ENCODE measurements around the gene MGAT3.

The MGAT3 gene

GRCh38 chr22:39479254-39479653 is 22.4 kb downstream of the MGAT3 start:
- Histone ChIP-seq H3K9ac (ENCODE audit: low read length) (no peak overlapping the region), H3K36me3 (replicated peaks; ENCODE audit: insufficient read depth, low read length) (peaks cover 3% of the 10 kb centered on the region; the same call in 1 of the 2 replicates), H2AFZ (ENCODE audit: low read length) (no peak overlapping the region), H3F3A (ENCODE audit: insufficient read depth, low read length) (no peaks in the 10 kb centered on the region), H3K4me1 (ENCODE audit: low read length) (no peaks in the 10 kb centered on the region), H3K27me3 (replicated peaks; ENCODE audit: insufficient read depth, low read length) (no peaks in the 10 kb centered on the region), H3K9me2 (replicated peaks; ENCODE audit: insufficient read depth, low read length) (no peaks in the 10 kb centered on the region), H3K9me3 (replicated peaks; ENCODE audit: insufficient read depth, low read length) (no peaks in the 10 kb centered on the region), H3K4me2 (ENCODE audit: low read depth, low read length) (no peak overlapping the region), H4K20me1 (ENCODE audit: insufficient read depth, low read length) (no peaks in the 10 kb centered on the region), H3K4me3 (ENCODE audit: low read length) (no peak overlapping the region), H3K27ac (ENCODE audit: low read length) (no peak overlapping the region), H3K79me2 (ENCODE audit: low read length) (peaks cover 87% of the 10 kb centered on the region)
- no peak for DNase-seq
- no peak for TF ChIP-seq CTCF (IDR thresholded peaks at IDR 0.05; ENCODE audit: low read length)
- no peak for TF ChIP-seq EZH2phosphoT487 (IDR thresholded peaks at IDR 0.05; ENCODE audit: low read length)
- TF ChIP-seq EZH2 (optimal IDR thresholded peaks at IDR 0.05; ENCODE audit: low read depth, low read length), result no peak

- no peaks in the 10 kb centered on the region for H3K27me3 ChIP-seq (replicated peaks; ENCODE audit: insufficient read depth, low read length)
- H2AFZ ChIP-seq (ENCODE audit: low read length), result no peak overlapping the region
- H3K79me2 ChIP-seq (ENCODE audit: low read length), result peaks cover 78% of the 10 kb centered on the region
- no peak overlapping the region for H3K27ac ChIP-seq (ENCODE audit: low read length)
- H3K9me3 ChIP-seq (replicated peaks; ENCODE audit: insufficient read depth, low read length), result no peaks in the 10 kb centered on the region
- no peaks in the 10 kb centered on the region for H3K4me1 ChIP-seq (ENCODE audit: low read length)
- no peak overlapping the region for H3K9ac ChIP-seq (ENCODE audit: low read length)
- no peaks in the 10 kb centered on the region for H3F3A ChIP-seq (ENCODE audit: insufficient read depth, low read length)
- H3K4me2 ChIP-seq (ENCODE audit: low read depth, low read length), result no peak overlapping the region
- TF ChIP-seq EZH2 (optimal IDR thresholded peaks at IDR 0.05; ENCODE audit: low read depth, low read length) (no peak), CTCF (IDR thresholded peaks at IDR 0.05; ENCODE audit: low read length) (no peak), EZH2phosphoT487 (IDR thresholded peaks at IDR 0.05; ENCODE audit: low read length) (no peak)
- DNase-seq, result no peak
- H3K36me3 ChIP-seq (replicated peaks; ENCODE audit: insufficient read depth, low read length), result peaks cover 3% of the 10 kb centered on the region; the same call in 1 of the 2 replicates
- H4K20me1 ChIP-seq (ENCODE audit: insufficient read depth, low read length), result no peaks in the 10 kb centered on the region
- no peak overlapping the region for H3K4me3 ChIP-seq (ENCODE audit: low read length)
- H3K9me2 ChIP-seq (replicated peaks; ENCODE audit: insufficient read depth, low read length), result no peaks in the 10 kb centered on the region
Observed at GRCh38 chr22:39480557-39480956, 23.7 kb downstream of the MGAT3 start.

- no peak overlapping the region for H3K4me2 ChIP-seq (ENCODE audit: low read depth, low read length)
- H3K4me3 ChIP-seq (ENCODE audit: low read length), result no peak overlapping the region
- peaks cover 73% of the 10 kb centered on the region for H3K79me2 ChIP-seq (ENCODE audit: low read length)
- no peak overlapping the region for H2AFZ ChIP-seq (ENCODE audit: low read length)
- no peak overlapping the region for H3K9ac ChIP-seq (ENCODE audit: low read length)
- H3K27me3 ChIP-seq (replicated peaks; ENCODE audit: insufficient read depth, low read length), result no peaks in the 10 kb centered on the region
- H4K20me1 ChIP-seq (ENCODE audit: insufficient read depth, low read length), result no peaks in the 10 kb centered on the region
- H3F3A ChIP-seq (ENCODE audit: insufficient read depth, low read length), result no peaks in the 10 kb centered on the region
- H3K36me3 ChIP-seq (replicated peaks; ENCODE audit: insufficient read depth, low read length), result peaks cover 3% of the 10 kb centered on the region; the same call in 1 of the 2 replicates
- no peaks in the 10 kb centered on the region for H3K9me2 ChIP-seq (replicated peaks; ENCODE audit: insufficient read depth, low read length)
- no peak overlapping the region for H3K27ac ChIP-seq (ENCODE audit: low read length)
- no peaks in the 10 kb centered on the region for H3K9me3 ChIP-seq (replicated peaks; ENCODE audit: insufficient read depth, low read length)
- H3K4me1 ChIP-seq (ENCODE audit: low read length), result no peaks in the 10 kb centered on the region
- TF ChIP-seq EZH2phosphoT487 (IDR thresholded peaks at IDR 0.05; ENCODE audit: low read length), result no peak
- TF ChIP-seq EZH2 (optimal IDR thresholded peaks at IDR 0.05; ENCODE audit: low read depth, low read length), result no peak
- no peak for TF ChIP-seq CTCF (IDR thresholded peaks at IDR 0.05; ENCODE audit: low read length)
- no peak for DNase-seq
Observed at GRCh38 chr22:39481054-39481453, 24.2 kb downstream of the MGAT3 start.

All from MM.1S (cell line).